MM.1S (cell line): ENCODE data around the gene DLG5.

Experiments
- CTCF ChIP-seq: fragments of 300-600 bp; sonication (generic); IDR thresholded peaks from 2 replicates; pipeline ENCODE4 v1.5.1; 2016; ENCODE audit warnings: antibody characterized with exemption, low read length, mixed read lengths
- EZH2 ChIP-seq: fragments of 300-600 bp; sonication (generic); optimal IDR thresholded peaks from 2 replicates; pipeline ENCODE3; 2017; ENCODE audit warnings: low read depth, mild to moderate bottlenecking, antibody characterized with exemption, low read length, mixed read lengths

GRCh38 chr10:77865580-77866324 lies 60.8 kb downstream of the DLG5 start:
- TF ChIP-seq CTCF (no peak), EZH2 (no peak)
